Body of pancreas (tissue), 4 donors: ENCODE measurements around the gene GZF1.

ENCODE experiments used
- POLR2A ChIP-seq, 3 donors: fragments of 450-650 bp; IDR thresholded peaks; one replicate each; pipeline ENCODE4 v1.6.1; 2016; ENCODE audit warnings: antibody characterized with exemption in 3 of 3, mild to moderate bottlenecking in 2 of 3
- TF ChIP-seq, protein P1 (sequence below), 7 experiments: fragments of 450-650 bp in 4 of 7; fragments of 200-600 bp in 3 of 7; sonication (generic) in 3 of 7; IDR thresholded peaks; one replicate each; pipeline ENCODE4 v1.5.1; 2016 to 2019; ENCODE audit warnings: antibody characterized with exemption in 7 of 7

DNA sequence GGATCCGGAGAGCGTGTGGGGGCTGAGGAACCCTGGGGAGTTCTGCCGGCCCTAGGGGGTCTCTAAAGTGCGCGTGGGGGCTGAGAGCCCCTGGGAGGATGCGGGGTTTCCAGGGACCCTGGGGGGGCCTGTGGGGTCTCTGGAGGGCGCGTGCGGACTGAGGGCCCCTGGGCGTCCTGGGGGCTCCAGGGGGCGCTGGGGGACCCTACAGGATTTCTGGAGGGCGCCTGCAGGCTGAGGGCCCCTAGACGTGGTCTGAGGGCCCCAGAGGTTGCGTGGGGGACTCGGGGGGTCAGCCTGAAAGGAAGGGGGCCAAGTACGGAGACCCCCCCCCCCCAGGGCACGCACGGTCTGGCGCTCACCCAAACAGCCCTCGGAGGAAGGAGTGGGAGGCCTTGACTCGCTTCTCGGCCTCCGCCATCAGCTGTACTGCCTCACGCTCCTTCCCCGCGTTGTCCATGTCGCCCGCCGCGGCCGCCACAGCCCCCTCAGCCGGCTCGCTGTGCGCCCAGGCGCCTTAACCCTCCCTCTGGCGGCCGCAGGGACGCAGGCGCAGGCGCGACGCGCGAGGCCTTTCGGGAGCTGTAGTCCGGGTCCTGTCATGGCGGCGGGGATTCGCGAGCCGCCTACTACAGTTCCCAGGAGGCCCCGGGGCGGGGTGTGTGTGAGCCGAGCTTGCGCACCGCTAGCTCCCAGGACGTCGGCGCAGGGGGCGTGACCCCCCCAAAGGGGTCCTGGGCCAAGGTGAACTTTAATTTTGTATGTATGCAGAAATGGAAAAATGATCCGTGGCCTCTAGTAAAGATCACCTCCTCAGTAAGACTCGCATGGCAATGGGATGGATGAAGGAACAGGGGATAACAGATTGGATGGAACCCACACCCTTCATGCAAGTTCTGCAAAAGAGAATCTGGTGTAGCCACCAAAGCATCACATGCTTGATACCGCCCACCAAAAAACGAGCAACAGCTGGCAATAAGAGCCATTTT is 59.3 kb downstream of the GZF1 start, which contains the start of gene NAPB:
- peak; percentile 67 to 82 (median 76) for TF ChIP-seq POLR2A (IDR thresholded peaks at IDR 0.05)
- TF ChIP-seq, protein P1, sequence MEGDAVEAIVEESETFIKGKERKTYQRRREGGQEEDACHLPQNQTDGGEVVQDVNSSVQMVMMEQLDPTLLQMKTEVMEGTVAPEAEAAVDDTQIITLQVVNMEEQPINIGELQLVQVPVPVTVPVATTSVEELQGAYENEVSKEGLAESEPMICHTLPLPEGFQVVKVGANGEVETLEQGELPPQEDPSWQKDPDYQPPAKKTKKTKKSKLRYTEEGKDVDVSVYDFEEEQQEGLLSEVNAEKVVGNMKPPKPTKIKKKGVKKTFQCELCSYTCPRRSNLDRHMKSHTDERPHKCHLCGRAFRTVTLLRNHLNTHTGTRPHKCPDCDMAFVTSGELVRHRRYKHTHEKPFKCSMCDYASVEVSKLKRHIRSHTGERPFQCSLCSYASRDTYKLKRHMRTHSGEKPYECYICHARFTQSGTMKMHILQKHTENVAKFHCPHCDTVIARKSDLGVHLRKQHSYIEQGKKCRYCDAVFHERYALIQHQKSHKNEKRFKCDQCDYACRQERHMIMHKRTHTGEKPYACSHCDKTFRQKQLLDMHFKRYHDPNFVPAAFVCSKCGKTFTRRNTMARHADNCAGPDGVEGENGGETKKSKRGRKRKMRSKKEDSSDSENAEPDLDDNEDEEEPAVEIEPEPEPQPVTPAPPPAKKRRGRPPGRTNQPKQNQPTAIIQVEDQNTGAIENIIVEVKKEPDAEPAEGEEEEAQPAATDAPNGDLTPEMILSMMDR (IDR thresholded peaks at IDR 0.05), result peak; percentile 50 to 92 (median 67)
